ENCODE data around the gene PRKCA.

- no peak for TF ChIP-seq GATA3 (IDR thresholded peaks at IDR 0.05; ENCODE audit: low read depth, low read length)
- no peak for TF ChIP-seq GATA2 (IDR thresholded peaks at IDR 0.05; ENCODE audit: low read depth, low read length)
These were observed 218.6 kb downstream of the PRKCA start for GRCh38 chr17:66520999-66521398.

All from SH-SY5Y (cell line).